GM21447 (cell line): ENCODE data around the gene SEC63.

Experiments
- ATAC-seq: cut with Tn5 transposase; IDR thresholded peaks from one replicate; pipeline ENCODE4 v1.9.1; 2021; ENCODE audit not compliant: unreplicated experiment

SEC63 gene

DNA sequence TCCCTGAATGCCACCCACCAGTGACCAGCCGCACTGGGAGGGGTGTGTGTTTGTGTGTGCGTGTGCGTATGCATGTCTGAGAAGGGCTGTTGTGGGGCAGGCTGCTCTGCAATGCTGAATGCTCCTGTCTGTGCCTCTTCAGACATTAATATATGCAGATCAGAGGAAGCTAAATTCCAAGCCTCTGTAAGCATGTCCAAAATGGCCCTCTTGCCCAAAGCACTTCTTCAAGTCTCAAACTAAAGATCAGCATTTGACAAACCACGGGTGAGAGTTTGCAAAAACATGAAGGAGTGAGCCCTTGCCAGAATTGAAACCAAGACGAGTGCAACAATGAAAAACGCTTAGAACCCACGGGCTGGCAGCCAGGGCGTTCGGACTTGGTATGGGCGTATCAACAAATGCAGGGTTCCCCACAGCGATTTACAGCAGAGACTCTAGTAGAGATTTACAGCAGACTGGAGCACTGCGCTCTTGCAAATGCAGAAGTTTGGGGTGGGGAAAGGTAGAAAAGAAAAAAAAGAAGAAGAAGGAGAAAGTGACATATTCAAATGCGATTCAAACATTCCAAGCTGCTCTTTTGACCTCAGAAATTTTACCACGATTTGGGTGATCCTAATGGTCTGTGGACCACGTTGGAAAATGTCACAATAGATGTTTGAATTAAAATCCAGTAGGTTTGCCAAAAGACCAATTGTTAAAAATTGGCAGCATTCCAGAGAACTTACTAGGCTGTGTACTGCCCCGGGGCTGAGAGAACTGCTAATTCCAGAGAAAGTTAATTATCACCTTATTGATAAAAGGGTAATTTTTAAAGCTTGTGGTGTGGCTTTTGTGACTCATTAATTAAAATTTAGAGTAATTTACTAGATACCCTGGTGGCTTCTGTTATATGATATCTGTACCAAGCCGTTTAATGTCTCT lies 137.4 kb downstream of the SEC63 start:
- no peak for ATAC-seq

DNA sequence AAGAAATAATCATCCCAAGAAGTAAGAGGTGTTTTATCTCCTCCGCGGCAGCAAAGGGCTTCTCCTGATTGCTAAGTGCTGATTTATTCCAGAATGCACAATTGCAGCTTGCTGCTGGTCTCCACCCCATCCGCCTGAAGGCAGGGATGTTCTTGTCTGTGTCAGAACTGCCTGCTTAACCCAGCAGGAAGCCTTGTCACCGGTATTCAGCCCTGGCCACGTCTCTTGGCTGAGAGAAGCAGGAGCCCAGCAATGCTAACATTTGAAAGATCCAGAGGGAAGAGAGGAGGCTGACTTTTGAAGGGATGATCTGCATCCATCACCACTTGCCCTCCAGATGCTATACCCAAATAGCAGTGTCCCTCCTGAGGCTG lies 138.1 kb downstream of the SEC63 start:
- no peak for ATAC-seq

DNA sequence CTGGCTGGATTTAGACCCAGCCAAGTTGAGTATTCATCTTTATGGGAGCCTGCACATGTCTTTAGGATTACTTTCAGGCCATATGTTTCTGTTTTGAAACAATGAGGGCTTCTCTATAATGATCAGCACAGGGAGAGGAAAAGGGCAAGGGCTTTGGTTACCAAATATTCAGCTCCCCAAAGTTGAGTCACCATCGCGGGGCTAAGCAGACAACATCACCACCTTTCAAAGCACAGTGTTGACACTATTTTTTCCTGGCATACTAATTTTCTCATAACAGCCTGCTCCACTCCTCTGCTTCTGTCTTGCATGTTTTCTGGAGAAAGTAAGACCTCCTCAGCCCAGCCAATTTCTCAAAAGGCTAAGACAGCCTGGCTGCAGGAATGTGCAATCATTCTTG lies 138.8 kb downstream of the SEC63 start:
- ATAC-seq = no peak

DNA sequence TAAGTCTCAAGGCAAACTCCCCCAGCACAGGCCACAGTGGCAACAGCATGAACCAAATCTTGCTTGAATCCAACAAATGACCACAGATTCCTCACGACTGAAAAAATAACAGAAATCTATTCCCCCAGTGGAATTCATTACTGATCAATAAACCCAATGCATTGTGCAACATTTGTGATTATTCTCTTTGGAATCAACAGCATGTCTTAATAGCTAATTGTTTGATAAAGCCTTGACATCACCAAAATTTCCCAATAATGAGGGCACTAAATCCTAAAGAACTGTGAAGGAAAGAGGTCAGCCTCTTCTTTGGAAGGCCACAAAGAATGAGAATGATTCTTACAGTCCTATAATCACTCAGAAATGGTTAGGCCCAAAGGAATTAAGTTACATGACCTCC lies 139.7 kb downstream of the SEC63 start:
- ATAC-seq = no peak

DNA sequence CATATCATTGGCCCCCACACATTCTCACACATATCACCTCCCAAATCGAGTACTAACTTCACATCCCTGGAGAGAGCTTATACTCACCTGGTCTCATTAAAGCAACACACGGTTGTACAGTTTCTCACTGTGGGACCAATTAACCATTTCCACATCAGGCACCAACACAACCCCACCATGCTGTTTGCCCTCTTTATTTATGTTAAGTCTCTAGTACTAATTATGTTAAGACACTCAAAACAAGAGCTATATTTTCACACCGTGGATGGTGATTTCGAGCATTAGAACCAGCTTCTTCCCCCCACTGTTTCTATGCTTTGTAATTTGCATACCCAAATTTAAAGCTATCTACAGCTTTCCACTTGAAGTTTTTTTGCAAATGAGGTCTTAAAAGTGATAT lies 140.2 kb downstream of the SEC63 start:
- ATAC-seq = no peak
